Iris pigment epithelial cell (primary cell): ENCODE data around the gene SMAP2.
"Not testable (repeated sequence)": the region's sequence is repeated elsewhere in the genome, so short reads cannot be mapped to it uniquely, and the experiment has no call there.

Experiments
- DNase-seq: peaks from one replicate; pipeline ENCODE4 v3.0.0-alpha.2; 2011; ENCODE audit warnings: low read depth

The SMAP2 gene

GRCh38 chr1:40373323-40374283, at the start of gene SMAP2:
Gene SMAP2, plus strand, starts transcription at chr1:40373727. Its CDS starts 394 bp downstream, at chr1:40374121.
- peak; percentile 96 for DNase-seq

- not testable (repeated sequence) for DNase-seq
These were observed 42.1 kb upstream of the SMAP2 start for GRCh38 chr1:40331403-40331802.

GRCh38 chr1:40332695-40333094, 40.8 kb upstream of the SMAP2 start:
- no peak for DNase-seq

GRCh38 chr1:40337443-40337842, 36.1 kb upstream of the SMAP2 start:
- no peak for DNase-seq

- peak; percentile 78 for DNase-seq
These were observed 34.6 kb upstream of the SMAP2 start for GRCh38 chr1:40338745-40339419.

GRCh38 chr1:40339420-40340323, 33.9 kb upstream of the SMAP2 start:
- DNase-seq, result no peak

- no peak for DNase-seq
These were observed 31.8 kb upstream of the SMAP2 start for GRCh38 chr1:40341491-40342380.

- not testable (repeated sequence) for DNase-seq
These were observed 31.2 kb upstream of the SMAP2 start for GRCh38 chr1:40342381-40342717.

GRCh38 chr1:40344597-40344996, 28.9 kb upstream of the SMAP2 start:
- DNase-seq, result peak; percentile 95

- DNase-seq, result no peak
These were observed 23.1 kb upstream of the SMAP2 start for GRCh38 chr1:40350391-40350790.

GRCh38 chr1:40351124-40351523, 22.4 kb upstream of the SMAP2 start:
- DNase-seq, result no peak

- DNase-seq, result no peak
These were observed 21.4 kb upstream of the SMAP2 start for GRCh38 chr1:40352126-40352525.

- no peak for DNase-seq
These were observed 20.4 kb upstream of the SMAP2 start for GRCh38 chr1:40353082-40353481.

GRCh38 chr1:40357625-40358024, 15.9 kb upstream of the SMAP2 start:
- no peak for DNase-seq

- DNase-seq, result no peak
These were observed 12.9 kb upstream of the SMAP2 start for GRCh38 chr1:40360631-40361030.

GRCh38 chr1:40361201-40361600, 12.3 kb upstream of the SMAP2 start:
- no peak for DNase-seq

- no peak for DNase-seq
These were observed 11.9 kb upstream of the SMAP2 start for GRCh38 chr1:40361637-40362036.

- DNase-seq, result no peak
These were observed 11.3 kb upstream of the SMAP2 start for GRCh38 chr1:40362199-40362598.

GRCh38 chr1:40362699-40363098, 10.8 kb upstream of the SMAP2 start:
- peak; percentile 40 for DNase-seq

GRCh38 chr1:40363721-40364120, 9.8 kb upstream of the SMAP2 start:
- no peak for DNase-seq

- DNase-seq, result no peak
These were observed 1.7 kb upstream of the SMAP2 start for GRCh38 chr1:40371707-40372258.
